Activated T-helper 1 cell treated with anti-CD3 and anti-CD28 coated beads, Interleukin-2, amount 50 U/mL, for 16 hours (primary cell): ENCODE results near the gene GNG14.
A peak's percentile ranks its signal among the peaks of the same experiment; 100 is the strongest.
"Not testable (repeated sequence)": the region's sequence is repeated elsewhere in the genome, so short reads cannot be mapped to it uniquely, and the experiment has no call there.

Experiments used
- DNase-seq, 2 donors: peaks; one replicate each; pipeline ENCODE4 v3.0.0-alpha.2; 2020; ENCODE audit warnings: low read depth in 1 of 2, low spot score in 1 of 2

GNG14 gene

DNA sequence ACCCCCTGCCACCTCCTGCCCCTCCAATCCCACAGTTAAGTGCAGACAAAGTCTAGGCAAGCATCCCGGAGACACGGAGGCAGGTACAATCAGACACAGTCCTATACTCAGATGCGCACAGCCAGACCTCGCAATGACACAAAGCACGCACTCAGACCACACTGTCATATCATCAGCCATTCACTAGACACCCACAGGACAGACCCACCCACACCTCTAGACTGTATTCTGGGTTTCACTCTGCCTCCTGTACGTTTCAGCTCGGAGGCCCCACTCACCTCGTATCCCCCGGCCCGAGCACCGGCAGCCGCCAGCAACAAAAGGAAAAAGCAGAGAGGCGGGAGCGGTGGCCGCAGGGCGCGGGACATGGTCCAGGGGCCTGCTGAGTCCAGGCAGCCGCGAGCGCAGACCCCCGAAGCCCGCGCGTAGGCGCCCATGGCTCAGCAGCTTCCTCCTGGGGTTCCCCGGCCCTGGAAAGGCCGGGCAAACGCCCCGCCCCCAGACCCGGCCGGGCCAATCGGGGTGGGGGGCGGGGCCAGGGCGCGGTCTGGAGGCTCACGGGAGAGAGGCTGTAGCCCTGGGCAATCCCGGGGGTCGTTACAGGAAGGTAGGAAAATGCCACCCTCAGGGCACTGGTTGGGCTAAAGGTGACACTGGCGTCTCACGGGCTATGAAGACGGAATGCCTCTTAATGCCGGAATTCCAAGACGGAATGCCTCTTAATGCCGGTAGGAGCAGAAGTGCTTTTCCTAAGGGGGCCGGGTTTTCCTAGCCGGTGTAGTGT, 21.3 kb upstream of the GNG14 start, which contains the start of the genes MAN2B1 and WDR83:
Gene MAN2B1, minus strand, starts transcription at position 478 of the 784 bp plus-strand sequence. Its CDS starts 41 bp downstream, at position 437.
Gene WDR83, plus strand, starts transcription at position 543 of the 784 bp plus-strand sequence. CDS start 2,984 bp downstream, outside the sequence.
- DNase-seq: peak; percentile 52 to 73

DNA sequence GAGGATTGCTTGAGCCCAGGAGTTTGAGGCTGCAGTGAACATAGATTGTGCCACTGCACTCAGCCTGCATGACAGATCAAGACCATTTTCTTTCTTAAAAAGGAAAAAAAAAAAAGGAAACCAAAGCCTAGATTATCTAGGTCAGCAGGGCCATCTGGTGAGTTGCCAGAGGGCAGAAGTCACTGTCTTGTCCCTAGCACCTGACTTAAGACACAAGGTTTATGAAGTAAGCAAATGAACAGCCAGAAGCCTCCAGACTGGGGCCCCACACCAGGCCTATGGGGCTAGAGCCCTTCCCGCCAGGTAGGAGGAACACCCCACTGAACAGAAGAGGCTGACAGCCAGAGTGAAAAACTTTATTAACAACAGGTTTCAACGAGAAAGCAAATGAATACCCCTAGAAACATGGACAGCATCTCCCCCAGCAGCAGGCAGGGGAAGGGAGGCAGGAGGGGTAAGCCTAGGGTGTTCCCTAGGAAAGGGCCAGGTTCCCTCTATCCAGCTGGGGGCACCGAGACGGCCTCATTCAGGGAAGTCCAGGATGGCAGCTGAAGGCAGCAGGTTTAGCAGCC, 20.0 kb upstream of the GNG14 start:
- no peak for DNase-seq

DNA sequence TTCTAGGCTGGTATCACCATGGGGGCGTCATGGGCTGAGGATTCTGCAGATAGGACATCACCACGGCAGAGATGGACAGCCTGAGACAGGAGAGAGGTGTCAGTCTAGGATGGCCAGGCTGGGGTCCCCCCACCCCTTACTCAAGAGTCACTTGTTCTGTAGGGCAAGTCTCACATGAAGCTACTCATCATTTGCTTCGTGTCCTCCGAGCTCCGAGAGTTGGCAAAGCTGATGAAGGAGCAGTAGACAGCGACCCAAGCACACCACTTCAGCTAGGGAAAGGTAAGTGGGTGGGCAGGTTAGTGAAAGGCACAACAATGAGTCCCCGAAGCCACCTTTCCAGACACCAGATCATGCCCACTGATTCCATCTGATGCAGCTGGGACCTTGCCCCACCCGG, 19.5 kb upstream of the GNG14 start:
- no peak for DNase-seq

DNA sequence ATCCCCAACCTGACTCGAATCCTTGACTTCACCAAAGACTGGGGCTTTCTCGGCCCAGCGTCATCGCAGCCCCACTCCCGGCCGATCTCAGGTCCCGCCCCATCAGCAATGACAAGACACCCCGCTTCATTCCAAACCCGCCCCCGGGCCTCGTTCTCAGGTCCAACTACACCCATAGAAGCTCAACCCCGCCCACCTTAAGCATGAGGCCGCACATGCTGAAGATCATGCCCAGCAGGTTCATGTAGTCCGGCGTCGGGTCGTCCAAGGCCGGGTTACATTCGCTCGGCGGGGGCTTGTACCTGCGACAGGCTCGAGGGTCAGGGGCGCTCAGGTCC, 18.9 kb upstream of the GNG14 start:
- DNase-seq: peak; percentile 23 to 37

DNA sequence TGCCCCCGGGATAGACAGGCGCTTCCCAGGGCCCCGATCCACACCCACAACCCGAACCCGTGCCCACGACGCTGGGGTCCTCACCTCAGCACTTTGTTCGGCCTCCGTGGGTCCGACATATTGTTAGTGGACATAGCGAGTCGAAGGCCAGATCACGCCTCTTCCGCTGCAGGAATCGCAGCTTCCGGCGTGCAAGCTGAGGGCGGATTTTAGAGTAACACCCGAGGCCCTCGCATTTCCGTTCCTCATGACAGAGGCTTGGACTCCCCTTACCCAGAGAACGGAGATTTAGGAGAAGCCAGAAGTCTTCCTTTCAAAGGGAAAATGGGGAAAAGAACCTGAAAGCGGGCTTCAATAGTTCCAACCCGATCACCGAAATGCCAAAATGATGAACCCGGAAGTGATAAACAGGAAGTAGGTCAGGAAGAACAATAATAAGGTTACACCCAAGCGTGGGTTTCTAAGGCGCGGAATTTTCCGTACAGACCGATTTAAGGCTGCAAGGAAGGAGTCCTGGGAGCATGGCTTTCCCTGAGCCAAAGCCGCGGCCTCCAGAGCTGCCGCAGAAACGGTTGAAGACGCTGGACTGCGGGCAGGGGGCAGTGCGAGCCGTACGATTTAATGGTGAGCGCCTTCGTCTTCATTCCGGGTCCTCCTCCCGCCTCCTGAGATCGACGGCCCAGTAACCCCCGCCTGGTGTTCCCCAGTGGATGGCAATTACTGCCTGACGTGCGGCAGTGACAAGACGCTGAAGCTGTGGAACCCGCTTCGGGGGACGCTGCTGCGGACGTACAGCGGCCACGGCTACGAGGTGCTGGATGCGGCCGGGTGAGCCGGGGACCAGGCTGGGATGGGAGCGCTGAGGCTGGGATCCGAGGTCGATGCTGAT, 18.3 kb upstream of the GNG14 start:
- DNase-seq: peak; percentile 56 to 63

DNA sequence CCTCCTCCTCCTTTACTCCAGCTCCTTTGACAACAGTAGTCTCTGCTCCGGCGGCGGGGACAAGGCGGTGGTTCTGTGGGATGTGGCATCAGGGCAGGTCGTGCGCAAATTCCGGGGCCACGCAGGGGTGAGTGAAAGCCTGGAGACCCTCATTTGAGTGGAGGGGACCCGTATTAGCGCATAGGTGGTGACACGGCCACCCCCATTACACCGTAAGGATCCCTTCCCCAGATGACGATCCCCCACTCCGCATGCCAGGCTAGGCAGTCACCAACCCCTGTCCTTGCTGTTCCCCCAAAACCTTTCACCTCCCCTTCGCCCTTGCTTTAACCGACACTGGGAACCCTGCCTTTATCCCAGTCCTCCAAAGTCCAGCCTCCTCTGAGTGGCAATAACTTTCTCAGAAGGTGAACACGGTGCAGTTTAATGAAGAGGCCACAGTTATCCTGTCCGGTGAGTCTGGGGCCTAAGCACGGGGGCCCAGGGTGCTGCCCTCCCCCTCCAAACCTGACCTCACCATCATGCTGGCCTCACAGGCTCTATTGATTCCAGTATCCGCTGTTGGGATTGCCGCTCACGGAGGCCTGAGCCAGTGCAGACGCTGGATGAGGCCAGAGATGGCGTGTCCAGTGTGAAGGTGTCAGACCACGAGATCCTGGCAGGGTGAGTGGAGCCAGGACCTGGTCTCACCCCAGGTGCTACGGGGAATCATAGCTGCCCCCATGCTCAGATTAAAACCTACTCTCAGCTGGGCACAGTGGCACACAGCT, 17.5 kb upstream of the GNG14 start:
- DNase-seq: no peak

DNA sequence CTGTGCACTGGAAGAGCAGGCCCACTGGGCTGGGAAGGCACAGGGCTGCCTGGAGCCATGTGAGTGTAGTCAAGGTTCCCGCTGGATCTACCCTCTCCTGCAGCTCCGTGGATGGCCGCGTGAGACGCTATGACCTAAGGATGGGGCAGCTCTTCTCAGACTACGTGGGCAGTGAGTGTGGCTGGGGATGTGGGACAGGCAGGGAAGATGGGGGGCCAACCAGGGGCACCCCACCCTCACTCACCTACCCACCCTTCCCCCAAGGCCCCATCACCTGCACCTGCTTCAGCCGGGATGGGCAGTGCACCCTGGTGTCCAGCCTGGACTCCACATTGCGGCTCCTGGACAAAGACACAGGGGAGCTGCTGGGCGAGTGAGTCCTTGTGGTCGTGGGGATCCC, 15.1 kb upstream of the GNG14 start:
- no peak for DNase-seq

DNA sequence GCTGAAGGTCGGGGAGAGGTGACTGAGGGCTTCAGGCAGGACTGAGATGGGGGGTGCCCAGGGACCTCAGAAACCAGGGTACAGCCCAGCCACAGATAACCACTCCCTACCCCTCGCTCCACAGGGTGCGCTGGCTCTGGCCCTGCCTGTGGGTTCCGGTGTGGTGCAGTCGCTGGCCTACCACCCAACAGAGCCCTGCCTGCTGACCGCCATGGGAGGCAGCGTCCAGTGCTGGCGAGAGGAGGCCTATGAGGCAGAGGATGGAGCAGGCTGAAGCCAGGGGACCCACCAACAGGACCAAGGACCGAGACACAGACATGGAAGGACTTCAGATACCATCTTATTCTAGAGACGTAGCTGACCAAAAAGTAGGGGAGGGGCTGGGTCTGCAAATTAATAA, 12.4 kb upstream of the GNG14 start:
- no peak for DNase-seq

DNA sequence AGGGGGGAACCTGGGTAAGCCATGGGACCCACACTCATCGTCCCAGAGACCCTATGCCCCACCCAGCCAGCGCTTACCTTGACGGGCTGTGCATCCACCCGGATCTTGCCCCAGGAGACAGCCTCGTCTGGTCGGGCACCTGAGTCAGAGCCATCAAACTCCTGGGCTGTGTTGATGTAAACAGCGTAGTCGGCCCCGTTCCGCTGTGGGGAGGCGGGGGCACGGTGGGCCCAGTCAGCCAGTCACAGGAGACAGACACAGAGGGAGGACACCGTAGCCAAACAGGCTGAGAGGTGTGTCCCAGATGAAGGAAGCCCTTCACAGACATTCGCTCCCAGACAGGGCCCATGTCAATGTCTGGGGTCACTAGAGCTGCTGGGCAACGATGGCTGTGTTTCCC, 11.9 kb upstream of the GNG14 start:
- no peak for DNase-seq

DNA sequence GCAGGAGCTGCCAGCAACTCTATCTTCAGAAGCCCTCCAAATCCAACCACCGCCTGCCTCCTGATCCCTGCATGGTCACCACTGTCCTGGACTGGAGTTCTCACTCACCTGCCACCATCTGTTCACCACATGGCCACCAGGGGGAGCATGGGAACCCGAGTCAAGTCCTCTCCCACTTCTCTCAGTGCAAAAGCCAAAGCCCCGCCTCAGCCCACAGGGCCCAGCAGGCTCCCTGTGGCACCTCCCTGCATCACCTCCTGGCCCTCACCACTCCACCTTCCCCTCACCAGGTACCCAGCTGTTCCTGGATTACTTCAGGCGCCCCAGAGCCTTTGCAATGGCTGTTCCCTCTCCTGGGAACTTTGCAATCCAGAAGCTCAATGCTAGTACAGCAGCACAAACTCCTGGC, 11.4 kb upstream of the GNG14 start:
- DNase-seq: peak; percentile 73 to 75

DNA sequence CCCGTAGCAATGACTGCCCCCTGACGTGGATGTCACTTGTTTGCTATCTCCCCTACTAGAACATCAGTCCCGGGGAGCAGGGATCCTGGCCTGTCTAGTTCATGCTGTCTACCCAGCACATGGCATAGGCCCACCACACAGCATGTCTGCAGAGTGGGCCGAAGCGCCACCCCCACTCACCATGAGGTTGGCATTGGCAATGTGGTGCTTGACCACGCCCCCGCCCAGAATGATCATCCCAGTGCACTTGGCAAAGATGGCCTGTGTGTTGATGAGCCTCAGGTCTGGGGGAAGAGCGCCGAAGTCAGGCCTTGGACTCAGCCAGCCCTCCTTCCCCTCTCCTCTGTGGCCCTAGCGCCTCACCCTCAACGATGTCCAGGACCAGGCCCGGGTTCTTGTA, 10.9 kb upstream of the GNG14 start:
- no peak for DNase-seq

DNA sequence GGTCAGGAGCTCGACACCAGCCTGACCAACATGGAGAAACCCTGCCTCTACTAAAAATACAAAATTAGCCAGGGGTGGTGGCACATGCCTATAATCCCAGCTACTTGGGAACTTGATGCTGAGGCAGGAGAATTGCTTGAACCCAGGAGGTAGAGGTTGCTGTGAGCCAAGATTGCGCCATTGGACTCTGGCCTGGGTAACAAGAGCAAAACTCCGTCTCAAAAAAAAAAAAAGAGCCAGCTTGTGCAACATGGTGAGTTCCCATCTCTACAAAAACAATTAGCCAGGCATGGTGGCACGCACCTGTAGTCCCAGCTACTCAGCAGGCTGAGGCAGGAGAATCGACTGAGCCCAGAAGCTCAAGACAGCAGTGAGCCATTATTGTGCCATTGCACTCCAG, 9.8 kb upstream of the GNG14 start:
- DNase-seq: not testable (repeated sequence)

DNA sequence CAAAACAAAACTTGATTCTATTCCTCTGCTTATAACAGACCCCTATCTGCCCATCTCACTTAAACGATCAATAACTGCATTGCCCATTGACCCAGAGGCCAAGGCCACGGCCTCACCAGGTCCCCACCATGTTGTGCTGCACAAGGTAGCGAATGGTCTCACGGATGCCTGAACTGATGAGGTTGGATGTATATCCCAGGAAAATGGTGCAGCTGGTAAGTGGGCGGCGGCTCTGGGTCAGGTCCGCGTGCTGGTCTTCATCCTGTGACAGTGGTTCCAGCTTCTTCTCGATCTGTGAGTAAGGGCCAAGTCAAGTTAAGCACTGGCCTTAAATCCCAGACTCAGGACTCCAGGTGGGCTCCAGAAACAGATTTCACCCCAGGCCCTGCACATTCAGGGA, 7.8 kb upstream of the GNG14 start:
- DNase-seq: no peak

DNA sequence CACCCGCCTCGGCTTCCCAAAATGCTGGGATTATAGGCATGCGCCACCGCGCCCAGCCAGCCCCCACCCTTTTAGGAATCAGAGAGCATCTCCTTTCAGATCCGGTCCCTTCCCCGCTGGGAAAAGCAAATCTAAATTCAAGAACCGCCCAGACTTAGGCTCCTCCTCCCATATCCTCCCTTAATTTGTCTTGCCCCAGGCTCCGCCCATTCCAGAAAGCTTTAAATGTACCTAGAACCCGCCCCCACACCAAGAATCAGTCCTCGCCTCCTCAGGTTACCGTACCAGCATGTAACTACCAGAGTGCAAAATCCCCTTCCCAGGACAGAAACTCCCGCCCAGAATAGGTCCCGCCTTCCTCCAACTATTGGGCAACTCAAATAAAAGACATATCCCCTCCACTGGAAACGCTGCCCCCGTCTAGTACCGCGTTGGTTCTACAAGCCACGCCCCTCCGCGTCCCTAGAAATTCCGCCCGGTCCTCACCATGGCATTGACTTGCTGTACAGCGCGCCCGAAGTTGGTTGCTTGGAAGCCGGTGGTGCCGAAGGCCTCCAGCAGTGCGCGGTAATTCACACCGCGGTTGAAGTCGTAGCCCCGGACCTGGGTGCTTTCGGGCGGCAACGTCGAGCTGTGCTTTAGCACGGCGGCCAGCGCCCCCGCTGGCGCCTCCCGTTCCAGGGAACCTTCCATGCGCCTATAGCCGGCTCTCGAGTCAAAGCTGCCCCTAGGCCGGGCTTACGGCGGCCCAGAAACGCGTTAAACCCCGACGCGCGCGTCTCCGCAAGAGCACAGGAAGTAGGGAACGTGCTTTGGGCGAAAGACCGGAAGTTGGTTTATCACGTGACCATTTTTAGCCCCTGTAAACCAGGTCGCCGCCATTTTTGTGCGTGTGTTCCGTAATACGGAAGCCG, 6.5 kb upstream of the GNG14 start, which contains the start of gene DHPS:
Gene DHPS, minus strand, starts transcription at position 807 of the 914 bp plus-strand sequence. Its CDS starts 114 bp downstream, at position 693.
- DNase-seq: peak; percentile 77 to 80

DNA sequence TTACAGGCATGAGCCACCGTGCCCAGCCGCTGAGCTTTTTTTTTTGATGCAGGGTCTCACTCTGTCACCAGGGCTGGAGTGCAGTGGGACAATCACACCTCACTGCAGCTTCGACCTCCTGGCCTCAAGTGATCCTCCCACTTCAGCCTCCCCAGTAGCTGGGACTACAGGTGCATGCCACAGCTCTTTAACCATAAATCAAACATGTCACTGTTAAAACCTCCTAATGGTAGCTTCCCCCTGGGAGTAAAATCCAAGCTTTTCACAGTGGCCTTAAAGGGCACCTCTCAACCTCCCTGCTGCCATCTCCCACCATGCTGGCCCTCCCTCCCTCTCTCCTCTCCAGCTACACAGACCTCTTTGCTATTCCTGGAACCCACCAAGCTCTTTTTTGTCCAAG, 2.0 kb upstream of the GNG14 start:
- DNase-seq: no peak

DNA sequence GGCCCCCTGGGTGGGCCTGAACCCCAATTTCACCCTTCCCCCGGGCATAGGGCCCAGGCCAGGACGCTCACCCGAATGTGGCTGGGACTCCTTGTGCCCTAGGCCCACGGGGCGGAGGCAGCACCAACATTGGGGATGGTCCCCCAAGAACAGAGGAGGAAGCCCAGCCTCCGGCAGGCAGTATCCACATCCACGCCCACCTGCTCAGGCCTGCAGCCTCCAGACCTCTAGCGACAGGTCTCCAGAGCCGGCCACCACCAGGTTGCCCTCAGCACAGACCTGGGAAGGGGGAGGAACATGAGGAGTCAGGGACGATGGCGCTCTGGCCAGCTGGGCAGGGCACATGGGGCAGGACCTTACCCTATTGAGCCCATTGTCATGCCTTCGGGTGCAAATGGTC, 1.2 kb downstream of the GNG14 start:
- no peak for DNase-seq

DNA sequence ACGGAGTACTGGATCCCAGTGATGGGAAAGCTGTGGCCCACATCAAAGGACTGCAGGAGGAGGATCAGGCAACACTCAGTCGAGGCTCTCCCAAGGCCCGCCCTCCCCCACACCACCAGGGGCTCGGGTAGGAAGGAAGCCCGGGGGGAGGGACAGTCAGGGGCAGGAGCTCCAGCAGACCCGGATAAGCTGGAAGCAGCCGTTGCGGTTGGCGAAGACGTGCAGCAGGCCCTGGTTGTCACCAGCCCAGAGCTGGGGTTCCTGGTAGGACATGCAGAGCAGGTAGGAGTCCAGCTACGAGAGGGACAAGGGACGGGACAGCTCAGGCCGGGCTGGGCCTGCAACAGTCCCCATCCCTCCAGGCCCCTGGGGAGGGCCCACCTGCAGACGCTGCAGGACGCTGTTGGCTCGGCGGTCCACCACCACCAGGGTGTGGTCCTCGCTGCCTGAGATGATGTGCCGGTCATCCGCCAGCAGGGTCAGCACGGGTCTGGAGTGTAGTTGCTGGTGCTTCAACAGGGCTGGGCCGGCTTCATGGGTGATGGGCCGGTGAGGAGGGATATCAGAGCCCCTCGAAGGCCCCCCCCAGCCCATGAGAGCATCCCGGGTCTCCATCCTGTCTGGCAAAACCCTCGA, 1.9 kb downstream of the GNG14 start:
- DNase-seq: no peak

DNA sequence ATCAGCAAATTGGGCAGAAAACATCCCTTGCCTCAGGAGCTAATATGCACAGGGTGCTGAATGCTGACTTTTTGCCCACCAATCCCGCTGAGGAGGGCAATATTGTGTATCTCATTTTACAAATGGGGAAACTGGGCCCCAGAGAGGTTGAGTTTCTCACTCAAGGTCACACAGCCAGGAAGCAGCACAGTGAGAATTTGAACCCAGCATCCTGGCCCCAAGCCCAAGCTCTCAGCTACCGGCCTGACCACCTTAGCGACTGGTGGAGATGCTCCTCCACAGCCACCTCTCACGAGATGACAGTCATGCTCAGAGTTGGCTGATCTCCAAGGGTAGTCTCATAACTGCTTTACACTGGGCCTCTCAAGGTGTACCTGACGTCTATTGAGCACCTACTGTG, 5.2 kb downstream of the GNG14 start:
- no peak for DNase-seq

DNA sequence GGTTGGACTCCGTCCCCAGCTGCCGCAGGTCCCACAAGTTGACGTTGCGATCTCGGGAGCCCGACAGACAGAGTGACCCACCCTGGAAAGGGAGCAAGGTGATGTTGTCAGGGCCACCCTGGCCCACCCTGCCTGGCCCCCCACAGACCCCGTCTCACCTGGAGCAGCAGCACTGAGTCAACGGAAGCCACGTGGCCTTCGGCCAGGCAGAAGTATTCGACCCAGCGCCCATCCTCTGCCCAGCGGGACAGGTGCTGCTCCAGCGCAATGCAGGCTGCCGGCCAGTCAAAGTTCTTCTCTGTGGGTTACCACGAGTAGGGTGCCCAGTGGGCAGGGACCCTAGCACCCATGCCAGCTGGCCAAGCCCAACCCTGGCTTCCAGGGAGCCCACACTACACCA, 6.8 kb downstream of the GNG14 start:
- no peak for DNase-seq
